GM21381 (cell line): Measurements from ENCODE around the gene KRTAP1-4.
"Not testable (repeated sequence)": the region's sequence is repeated elsewhere in the genome, so short reads cannot be mapped to it uniquely, and the experiment has no call there.

Source experiments
- ATAC-seq: cut with Tn5 transposase; IDR thresholded peaks from one replicate; pipeline ENCODE4 v1.9.1; 2021; ENCODE audit warnings: mild to moderate bottlenecking, moderate library complexity; ENCODE audit not compliant: unreplicated experiment

The KRTAP1-4 gene, protein sequence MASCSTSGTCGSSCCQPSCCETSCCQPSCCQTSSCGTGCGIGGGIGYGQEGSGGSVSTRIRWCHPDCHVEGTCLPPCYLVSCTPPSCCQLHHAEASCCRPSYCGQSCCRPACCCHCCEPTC

DNA sequence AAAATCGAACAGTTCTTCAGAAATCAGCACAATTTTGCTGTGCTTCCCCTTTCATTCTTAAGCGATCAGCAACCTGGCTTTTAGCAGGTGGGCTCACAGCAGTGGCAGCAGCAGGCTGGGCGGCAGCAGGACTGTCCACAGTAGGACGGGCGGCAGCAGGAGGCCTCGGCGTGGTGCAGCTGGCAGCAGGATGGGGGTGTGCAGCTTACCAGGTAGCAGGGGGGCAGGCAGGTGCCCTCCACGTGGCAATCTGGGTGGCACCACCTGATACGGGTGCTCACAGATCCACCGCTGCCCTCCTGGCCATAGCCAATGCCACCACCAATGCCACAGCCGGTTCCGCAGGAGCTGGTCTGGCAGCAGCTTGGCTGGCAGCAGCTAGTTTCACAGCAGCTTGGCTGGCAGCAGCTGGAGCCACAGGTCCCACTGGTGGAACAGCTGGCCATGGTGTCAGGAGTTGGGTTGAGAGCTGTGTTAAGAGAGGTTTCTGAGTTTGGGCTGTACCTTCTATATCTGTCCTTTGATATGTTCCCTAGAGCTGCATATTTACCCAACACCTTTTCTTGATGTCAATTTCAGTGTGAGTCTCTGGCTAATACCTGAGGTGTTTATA lies at the start of gene KRTAP1-4:
Gene KRTAP1-4 (minus strand): TSS at position 563 of the 613 bp plus-strand sequence. CDS start 117 bp downstream, at position 446.
- no peak for ATAC-seq

DNA sequence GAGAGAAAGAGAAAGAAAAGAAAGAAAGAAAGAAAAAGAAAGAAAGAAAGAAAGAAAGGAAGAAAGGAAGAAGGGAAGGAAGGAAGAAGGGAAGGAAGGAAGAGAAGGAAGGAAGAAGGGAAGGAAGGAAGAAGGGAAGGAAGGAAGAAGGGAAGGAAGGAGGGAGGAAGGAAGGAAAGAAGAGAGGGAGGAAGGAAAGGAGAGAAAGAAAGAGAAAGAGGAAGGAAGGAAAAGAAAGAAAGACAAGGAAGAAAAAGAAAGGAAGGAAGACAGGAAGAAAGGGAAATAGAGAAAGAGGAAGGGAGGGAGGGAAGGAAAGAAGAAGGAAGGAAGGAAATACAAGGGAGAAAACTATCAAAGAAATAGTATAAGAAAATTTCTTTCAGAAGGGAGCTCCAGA lies 46.8 kb upstream of the KRTAP1-4 start:
- ATAC-seq, result no peak

DNA sequence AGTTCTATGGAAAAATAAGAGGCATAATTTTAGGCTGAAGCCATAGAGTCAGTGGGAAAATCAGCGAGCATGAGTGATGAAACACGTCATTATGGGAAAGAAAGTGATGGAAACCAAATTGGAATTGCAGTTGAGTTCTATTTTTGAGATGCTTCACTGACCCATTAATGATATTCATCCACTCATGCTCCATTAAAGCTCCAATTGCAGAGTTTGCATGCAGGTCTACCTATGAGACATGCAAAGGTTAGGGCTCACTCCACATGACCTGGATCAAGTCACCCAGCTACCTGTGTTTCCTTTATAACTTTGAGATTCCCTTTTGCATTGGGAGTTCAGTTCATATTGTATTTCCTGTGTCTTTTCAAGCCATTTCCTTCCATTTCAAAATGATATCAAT lies 43.7 kb upstream of the KRTAP1-4 start:
- ATAC-seq, result no peak

DNA sequence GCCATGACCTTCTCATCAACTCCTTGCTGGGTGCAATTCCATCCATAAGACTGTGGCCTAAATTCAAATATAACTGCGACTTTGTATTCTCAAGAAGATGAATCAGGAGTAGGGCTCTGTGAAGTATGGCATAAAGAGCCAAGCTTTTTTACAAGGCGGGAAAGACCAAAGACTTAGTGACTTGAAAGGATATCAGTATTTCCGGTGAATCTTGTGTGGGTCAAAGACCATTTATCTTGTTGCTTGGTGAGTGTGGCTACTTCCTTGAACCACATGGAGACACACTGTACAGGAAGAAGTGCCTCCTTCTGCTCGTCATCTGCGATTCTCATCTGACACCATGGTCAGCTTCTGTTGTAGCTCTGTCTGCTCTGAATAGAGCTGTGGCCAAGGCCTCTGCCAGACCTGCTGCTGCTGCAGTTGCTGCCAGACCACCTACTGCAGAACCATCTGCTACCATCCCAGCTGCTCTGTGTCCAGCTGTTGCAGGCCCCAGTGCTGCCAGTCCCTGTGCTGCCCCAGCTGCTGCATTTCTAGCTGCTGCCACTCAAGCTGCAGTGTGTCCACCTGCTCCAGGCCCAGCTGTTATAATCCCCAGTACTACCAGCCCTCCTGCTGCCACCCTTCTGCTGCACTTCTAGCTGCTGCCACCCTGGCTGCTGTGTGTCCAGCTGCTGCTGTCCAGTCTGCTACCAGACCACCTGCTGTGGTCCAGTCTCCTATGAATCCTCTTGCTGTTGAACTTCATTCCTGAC lies 41.8 kb upstream of the KRTAP1-4 start:
- no peak for ATAC-seq

DNA sequence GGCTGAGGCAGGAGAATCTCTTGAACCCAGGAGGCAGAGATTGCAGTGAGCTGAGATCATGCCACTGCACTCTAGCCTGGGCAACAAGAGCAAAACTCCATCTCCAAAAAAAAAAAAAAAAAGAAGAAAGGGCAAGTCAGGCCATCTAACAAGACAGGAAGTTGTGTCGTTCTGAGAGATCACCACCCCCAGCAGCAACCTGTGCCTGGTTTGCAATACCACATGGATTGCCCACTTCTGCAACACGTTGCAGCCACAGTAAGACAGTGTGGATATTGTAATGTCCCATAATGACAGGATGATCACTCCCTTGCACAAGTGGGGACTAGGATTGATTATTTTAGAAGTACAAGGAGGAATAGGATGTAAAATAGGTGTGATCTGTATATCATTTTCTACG lies 39.0 kb upstream of the KRTAP1-4 start:
- no peak for ATAC-seq

DNA sequence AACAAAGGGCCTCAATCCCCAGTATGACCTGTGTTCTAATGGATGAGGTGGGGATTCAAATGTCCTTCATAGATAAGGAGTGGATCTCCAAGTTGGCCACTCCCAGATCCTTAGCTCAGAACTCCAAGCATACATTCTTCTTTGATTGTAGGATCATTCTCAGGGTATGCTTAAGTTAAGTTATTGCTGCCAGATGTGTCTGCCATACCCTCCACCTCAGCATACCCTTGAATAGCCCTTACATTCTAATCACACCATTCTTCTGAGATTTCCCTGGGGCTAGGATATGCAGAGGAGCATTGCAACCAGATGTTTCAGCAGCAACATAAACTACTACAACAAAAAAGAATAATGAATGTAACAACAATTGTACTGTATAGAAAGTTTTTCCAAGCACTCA lies 37.3 kb upstream of the KRTAP1-4 start:
- ATAC-seq, result no peak

DNA sequence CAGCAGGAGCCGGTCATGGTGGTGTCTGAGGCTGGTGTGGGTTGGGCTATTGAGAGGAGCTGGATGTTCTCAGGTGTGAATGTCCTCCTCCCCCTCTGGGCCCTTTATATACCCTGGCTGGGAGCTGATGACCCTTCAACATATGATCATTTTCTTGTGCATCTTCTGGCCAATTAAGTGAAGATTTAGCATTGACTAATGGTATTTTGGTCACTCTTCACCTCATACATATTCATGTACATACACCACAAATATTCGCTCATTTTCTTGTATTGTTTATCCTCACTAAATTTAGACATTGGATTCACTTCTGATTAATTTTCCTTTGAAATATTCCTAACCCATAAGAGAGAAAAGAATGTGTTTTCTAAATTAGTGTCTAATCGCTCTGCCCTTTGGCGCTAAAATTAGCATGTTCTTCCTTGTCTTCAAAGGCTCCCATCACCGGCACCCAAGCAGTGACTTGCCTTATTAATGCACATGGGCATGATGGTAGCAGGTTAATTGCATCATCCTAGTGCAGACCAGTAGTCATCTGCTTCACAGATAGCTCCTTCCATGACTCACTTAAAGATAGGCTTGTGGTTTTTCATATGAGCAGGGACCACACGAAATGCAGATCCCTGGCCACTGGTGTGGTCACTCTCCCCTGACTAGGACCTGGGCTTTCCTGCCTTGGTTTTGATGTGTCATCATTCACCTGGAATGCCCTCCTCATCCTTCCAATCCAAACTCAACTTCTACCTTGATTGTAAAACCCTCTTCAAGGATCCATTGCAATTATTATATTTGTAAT lies 36.0 kb upstream of the KRTAP1-4 start, which contains the start of gene KRTAP2-4:
Gene KRTAP2-4 (minus strand): TSS at position 51 of the 796 bp plus-strand sequence. CDS start 34 bp downstream, at position 17.
- ATAC-seq, result no peak

DNA sequence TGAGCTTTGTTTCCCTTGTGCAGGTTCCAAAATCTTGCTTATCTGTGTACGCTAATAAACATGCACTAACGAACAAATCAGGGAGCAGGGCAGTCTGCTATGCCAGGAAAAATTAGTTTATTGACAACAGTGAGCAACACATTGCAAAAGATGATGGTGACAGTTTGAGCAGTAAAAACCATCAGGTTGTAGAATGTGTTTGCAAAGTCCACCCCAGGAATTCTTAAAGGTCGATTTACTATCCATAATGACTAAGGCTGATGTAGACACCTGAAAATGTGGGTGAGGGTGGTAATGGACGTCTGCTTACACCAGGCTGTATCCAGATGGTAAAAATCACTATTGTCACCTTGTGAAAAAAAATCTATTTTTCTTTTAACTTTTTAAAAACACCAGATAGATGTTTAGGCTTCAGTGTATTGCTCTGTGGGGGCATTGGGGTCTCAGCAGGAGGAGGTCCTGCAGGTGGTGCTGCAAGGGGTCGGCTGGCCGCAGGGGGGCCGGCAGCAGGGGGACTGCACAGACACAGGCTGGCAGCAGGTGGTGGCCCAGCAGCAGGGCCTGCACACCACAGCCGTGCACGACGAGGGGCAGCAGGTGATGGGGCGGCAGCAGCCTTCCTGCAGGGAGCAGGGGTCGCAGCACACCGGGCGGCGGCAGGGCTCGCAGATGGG lies 35.2 kb upstream of the KRTAP1-4 start:
- not testable (repeated sequence) for ATAC-seq

DNA sequence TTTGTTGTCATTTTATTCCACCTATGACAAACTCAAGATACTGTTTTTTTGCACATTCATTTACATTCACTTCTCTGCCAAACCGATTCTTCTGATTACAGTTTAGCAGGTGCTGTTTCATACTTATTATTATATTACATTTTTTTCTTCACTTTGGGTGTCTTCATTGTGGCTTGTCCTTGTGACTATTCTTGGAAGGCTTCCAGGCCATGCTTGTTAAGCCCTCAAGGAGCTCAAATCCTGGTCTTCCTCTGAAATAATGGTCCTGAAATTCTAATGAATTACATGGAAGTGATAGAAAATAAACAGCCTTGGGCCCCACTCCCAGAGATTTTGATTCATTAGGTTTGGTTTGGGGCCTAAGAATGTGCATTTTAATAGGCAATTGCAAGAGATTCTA lies 34.3 kb upstream of the KRTAP1-4 start:
- ATAC-seq, result no peak

DNA sequence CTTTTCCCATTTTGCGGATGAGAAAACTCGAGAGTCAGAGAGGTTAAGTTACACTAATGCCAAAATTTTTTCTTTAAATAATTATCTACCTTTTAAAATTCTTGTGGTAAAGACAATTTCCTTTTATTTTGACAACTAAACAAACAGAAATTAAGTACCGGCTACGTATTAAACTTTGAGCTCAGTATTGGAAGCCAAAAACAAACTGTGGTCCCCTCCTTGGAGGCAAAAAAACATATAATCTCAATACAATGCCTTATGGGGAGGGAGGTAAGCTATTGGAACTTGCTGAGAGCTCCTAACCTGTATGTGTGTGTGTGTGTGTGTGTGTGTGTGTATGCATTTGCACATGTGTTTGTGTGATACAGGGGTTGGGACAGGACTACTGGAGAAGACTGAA lies 33.5 kb upstream of the KRTAP1-4 start:
- no peak for ATAC-seq

DNA sequence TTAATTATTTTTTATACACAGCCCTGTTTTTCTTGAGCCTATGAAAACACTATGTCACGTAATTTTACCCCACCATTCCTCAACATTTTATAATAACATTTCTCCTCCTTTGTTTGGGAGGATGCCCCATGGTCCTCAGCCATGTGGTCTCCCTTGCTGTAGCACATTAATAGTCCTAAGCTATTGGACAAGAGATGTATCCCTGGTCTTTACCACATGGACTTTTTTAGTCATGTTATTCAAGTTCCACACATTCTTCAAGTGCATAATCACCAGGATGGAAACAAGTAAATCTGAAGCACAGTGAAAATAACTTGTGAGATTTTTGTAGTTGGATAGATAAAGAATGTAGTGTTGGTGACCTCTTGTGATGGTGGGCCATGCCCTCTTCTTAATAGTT lies 32.0 kb upstream of the KRTAP1-4 start:
- no peak for ATAC-seq

DNA sequence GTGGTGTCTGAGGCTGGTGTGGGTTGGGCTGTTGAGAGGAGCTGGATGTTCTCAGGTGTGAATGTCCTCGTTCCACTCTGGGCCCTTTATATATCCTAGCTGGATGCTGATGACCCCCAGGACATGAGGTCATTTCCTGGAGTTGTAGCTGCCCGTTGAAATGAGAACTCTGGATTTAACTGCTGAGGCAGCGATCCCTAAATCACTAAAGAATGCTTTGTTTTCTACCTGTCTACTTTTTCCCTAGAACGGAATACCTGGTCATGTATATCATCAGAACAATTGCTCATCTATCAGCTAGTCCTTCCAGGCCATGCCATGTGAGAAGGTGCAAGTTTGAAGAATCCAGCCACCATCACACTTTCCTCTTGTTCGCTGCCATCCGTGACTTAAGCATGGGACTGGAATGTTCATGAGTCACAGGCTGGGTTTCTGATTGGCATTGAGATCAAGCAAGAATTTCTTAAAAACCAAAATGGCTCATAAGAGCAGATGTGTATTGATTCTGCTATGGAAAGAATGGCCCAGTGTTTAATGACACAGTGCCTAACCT lies 30.1 kb upstream of the KRTAP1-4 start, which contains the start of gene KRTAP2-3:
Gene KRTAP2-3 (minus strand): TSS at position 63 of the 553 bp plus-strand sequence. CDS start 64 bp downstream, outside the sequence.
- no peak for ATAC-seq

DNA sequence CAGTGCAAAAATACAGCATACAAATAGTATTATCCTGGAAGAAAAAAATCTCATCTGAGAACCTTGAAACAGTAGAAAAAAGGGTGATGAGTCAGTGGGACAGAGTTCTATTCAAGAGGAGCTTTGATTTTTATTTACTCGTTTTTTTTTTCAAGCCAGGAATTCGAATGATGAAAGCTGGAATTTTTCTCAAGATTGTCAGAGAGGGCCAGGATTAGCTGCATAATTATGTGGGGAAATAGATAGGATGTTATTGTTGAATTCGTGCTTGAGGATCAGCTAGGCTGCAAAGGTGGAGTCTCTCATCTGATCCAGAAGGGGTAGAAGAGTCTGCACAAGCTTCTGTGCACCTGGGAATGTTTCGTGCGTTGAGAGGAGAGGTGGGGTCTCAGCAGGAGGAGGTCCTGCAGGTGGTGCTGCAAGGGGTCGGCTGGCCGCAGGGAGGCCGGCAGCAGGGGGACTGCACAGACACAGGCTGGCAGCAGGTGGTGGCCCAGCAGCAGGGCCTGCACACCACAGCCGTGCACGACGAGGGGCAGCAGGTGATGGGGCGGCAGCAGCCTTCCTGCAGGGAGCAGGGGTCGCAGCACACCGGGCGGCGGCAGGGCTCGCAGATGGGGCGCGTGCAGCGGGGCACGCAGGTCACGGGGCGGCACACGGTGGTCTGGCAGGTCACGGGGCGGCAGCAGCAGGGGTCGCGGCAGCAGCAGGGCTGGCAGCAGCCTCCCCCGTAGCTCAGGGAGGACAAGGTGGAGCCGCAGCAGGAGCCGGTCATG lies 29.5 kb upstream of the KRTAP1-4 start:
- ATAC-seq, result not testable (repeated sequence)

DNA sequence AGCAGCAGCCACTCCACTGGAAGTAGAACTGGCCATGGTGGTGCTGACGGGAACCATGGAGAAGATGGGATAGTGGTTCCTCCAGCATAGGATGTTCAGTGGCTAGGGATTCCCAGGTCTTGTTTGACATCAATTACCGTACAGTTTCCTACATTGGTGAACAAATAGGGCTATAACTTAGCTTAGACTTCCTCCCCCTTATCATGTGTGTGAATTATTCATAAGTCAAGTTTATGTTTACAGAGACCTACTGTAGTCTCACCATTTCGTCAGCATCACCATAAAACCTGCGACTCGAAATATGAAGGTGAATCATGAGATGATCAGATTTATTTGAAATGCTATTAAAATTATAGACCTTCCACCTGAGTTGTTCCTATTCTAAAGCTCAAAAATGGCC lies 28.7 kb upstream of the KRTAP1-4 start:
- ATAC-seq, result no peak

DNA sequence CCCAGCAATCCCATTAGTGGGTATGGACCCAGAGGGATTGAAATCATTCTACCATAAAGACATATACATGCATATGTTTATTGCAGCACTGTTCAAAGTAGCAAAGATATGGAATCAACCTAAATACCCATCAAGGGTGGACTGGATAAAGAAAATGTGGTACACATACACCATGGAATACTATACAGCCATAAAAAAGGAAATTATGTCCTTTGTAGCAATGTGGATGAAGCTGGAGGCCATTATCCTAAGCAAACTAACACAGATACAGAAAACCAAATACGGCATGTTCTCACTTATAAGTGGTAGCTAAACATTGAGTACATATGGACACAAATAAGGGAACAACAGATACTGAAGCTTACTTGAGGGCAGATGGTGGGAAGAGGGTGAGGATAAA lies 27.6 kb upstream of the KRTAP1-4 start:
- ATAC-seq, result no peak

DNA sequence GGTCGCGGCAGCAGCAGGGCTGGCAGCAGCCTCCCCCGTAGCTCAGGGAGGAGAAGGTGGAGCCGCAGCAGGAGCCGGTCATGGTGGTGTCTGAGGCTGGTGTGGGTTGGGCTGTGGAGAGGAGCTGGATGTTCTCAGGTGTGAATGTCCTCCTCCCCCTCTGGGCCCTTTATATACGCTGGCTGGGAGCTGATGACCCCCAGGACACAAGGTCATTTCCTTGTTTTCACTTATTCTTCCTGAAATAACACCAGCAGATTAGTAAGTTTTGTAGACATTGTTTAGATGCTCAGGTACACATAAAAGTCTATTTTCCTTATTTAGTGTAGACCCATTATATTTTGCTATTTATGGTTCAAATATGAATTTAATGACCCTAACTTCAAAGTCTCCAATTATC lies 25.1 kb upstream of the KRTAP1-4 start, which contains the start of gene KRTAP2-2:
Gene KRTAP2-2 (minus strand): TSS at position 101 of the 400 bp plus-strand sequence. CDS start 19 bp downstream, at position 82.
- ATAC-seq, result not testable (repeated sequence)

DNA sequence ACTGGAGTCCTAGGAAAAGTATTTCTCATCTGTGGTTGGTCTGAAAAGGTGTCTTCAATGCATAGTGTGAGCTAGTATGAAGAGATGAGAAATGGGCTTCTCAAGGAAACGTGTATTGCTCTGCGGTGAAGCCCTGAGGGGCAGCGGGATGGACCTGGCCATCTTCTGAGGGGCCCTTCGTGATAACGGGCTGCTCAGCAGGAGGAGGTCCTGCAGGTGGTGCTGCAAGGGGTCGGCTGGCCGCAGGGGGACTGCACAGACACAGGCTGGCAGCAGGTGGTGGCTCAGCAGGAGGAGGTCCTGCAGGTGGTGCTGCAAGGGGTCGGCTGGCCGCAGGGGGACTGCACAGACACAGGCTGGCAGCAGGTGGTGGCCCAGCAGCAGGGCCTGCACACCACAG lies 24.6 kb upstream of the KRTAP1-4 start:
- ATAC-seq, result not testable (repeated sequence)

DNA sequence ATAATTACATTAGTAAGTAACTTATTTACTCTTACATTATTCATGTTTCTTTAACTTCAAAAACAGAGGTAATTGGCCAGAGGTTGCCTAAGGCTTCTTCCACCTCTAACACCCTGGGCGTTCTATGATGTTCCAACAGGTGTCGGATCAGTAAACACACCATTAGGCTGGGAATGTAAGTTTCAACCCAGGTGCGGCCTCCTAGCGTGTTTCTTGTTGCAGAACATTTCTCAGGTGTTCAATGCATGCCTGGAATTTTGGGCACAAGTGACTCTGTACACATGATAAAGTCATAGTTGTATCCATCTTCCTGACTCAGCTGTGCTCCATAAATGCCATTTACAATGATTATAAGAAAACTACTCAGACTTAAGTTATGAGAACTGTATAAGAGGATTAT lies 24.0 kb upstream of the KRTAP1-4 start:
- no peak for ATAC-seq

DNA sequence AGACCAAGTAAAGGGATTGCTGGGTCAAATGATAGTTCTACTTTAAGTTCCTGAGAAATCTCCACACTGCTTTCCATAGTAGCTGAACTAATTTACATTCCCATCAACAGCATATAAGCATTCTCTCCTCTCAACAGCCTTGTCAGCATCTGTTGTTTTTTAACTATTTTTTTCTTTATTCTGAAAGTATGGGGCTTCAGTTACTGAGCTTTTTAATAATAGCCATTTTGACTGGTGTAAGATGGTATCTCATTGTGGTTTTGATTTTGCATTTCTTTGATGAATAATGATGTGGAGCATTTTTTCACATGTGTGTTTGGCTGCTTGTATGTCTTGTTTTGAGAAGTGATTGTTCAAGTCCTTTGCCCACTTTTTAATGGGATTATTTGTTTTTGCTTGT lies 22.6 kb upstream of the KRTAP1-4 start:
- no peak for ATAC-seq
